NCI-H226 (cell line): ENCODE results near the gene SLC7A14.

ENCODE experiments used
- DNase-seq: peaks from one replicate; pipeline ENCODE4 v3.0.0-alpha.2; 2015

SLC7A14 gene

GRCh38 chr3:170532573-170532972, 53.3 kb downstream of the SLC7A14 start:
- no peak for DNase-seq

GRCh38 chr3:170531657-170532335, 54.1 kb downstream of the SLC7A14 start:
- no peak for DNase-seq

GRCh38 chr3:170531054-170531453, 54.8 kb downstream of the SLC7A14 start:
- no peak for DNase-seq

- DNase-seq: no peak
These were observed 56.0 kb downstream of the SLC7A14 start for GRCh38 chr3:170529912-170530311.

GRCh38 chr3:170529346-170529745, 56.5 kb downstream of the SLC7A14 start:
- no peak for DNase-seq

GRCh38 chr3:170528726-170529125, 57.1 kb downstream of the SLC7A14 start:
- DNase-seq: no peak

- peak; percentile 16 for DNase-seq
These were observed 61.8 kb downstream of the SLC7A14 start for GRCh38 chr3:170524073-170524472.

GRCh38 chr3:170523248-170523647, 62.6 kb downstream of the SLC7A14 start:
- DNase-seq: no peak

- DNase-seq: no peak
These were observed 63.7 kb downstream of the SLC7A14 start for GRCh38 chr3:170522201-170522600.

- no peak for DNase-seq
These were observed 64.9 kb downstream of the SLC7A14 start for GRCh38 chr3:170520996-170521395.

GRCh38 chr3:170517242-170517945, 68.5 kb downstream of the SLC7A14 start:
- DNase-seq: peak; percentile 60

- no peak for DNase-seq
These were observed 72.2 kb downstream of the SLC7A14 start for GRCh38 chr3:170513642-170514041.

GRCh38 chr3:170511371-170511770, 74.5 kb downstream of the SLC7A14 start:
- no peak for DNase-seq

GRCh38 chr3:170508839-170509238, 77.0 kb downstream of the SLC7A14 start:
- no peak for DNase-seq

GRCh38 chr3:170508291-170508690, 77.6 kb downstream of the SLC7A14 start:
- DNase-seq: no peak

GRCh38 chr3:170507063-170507462, 78.8 kb downstream of the SLC7A14 start:
- no peak for DNase-seq

GRCh38 chr3:170506556-170506955, 79.3 kb downstream of the SLC7A14 start:
- no peak for DNase-seq

- peak; percentile 60 for DNase-seq
These were observed 83.6 kb downstream of the SLC7A14 start for GRCh38 chr3:170502297-170502696.

- DNase-seq: no peak
These were observed 84.9 kb downstream of the SLC7A14 start for GRCh38 chr3:170500995-170501394.

- no peak for DNase-seq
These were observed 85.4 kb downstream of the SLC7A14 start for GRCh38 chr3:170500462-170500861.

- peak; percentile 33 for DNase-seq
These were observed 86.2 kb downstream of the SLC7A14 start for GRCh38 chr3:170499562-170500156.

- no peak for DNase-seq
These were observed 88.4 kb downstream of the SLC7A14 start for GRCh38 chr3:170497207-170498095.

GRCh38 chr3:170496868-170497140, 89.1 kb downstream of the SLC7A14 start:
- DNase-seq: no peak
